UCSD-AML1 (cell line): Measurements from ENCODE around the gene PSMG3.

ENCODE experiments used
- DNase-seq: peaks from one replicate; lab custom pipeline; 2025; ENCODE audit not compliant: unreplicated experiment; lab: John Stamatoyannopoulos, UW

PSMG3 gene

GRCh38 chr7:1546909-1547776 is 22.7 kb downstream of the PSMG3 start:
- DNase-seq = no peak

- no peak for DNase-seq
Measured at GRCh38 chr7:1546274-1546908, 23.4 kb downstream of the PSMG3 start.

GRCh38 chr7:1545417-1546246 is 24.2 kb downstream of the PSMG3 start:
- DNase-seq = no peak

GRCh38 chr7:1544896-1545416 is 24.9 kb downstream of the PSMG3 start:
- DNase-seq = no peak

- no peak for DNase-seq
Measured at GRCh38 chr7:1544178-1544895, 25.5 kb downstream of the PSMG3 start.

GRCh38 chr7:1543826-1544177 is 26.0 kb downstream of the PSMG3 start:
- DNase-seq = no peak

GRCh38 chr7:1542841-1543747 is 26.7 kb downstream of the PSMG3 start:
- DNase-seq = no peak

- no peak for DNase-seq
Measured at GRCh38 chr7:1542329-1542728, 27.5 kb downstream of the PSMG3 start.

- no peak for DNase-seq
Measured at GRCh38 chr7:1541431-1542162, 28.2 kb downstream of the PSMG3 start.

- DNase-seq = no peak
Measured at GRCh38 chr7:1540776-1541271, 29.0 kb downstream of the PSMG3 start.

GRCh38 chr7:1539882-1540775 is 29.7 kb downstream of the PSMG3 start:
- no peak for DNase-seq

- DNase-seq = no peak
Measured at GRCh38 chr7:1539181-1539881, 30.5 kb downstream of the PSMG3 start.

- no peak for DNase-seq
Measured at GRCh38 chr7:1538544-1539180, 31.2 kb downstream of the PSMG3 start.

GRCh38 chr7:1537535-1538412 is 32.1 kb downstream of the PSMG3 start:
- no peak for DNase-seq

GRCh38 chr7:1536743-1537534 is 32.9 kb downstream of the PSMG3 start:
- no peak for DNase-seq
